Measurements from ENCODE around the gene ALDH8A1. TPM values are rescaled to one million over a fixed set of nuclear protein-coding genes. Genes with fewer than 3 reads are reported as not detected.

Gene ALDH8A1
- total RNA-seq (under 1 TPM in 5 of 10 donors, not detected in 5; 0.09 to 0.42 (median 0.24) TPM), polyA plus RNA-seq (1 to 10 TPM in 1 of 2 donors, under 1 TPM in 1; 0.16 to 1.7 TPM)
- long read RNA-seq, donor 1 = 0 reads
- long read RNA-seq, donor 2 = 0 reads
- long read RNA-seq, donor 3 = 0 reads

- no peak for DNase-seq
- 78 to 84% methylated on average over 4 of the region's 4 CpGs for WGBS, 2 donors
- Histone ChIP-seq H3K27me3 (no peaks in the 10 kb centered on the region), H3K27ac (no peak within 1 kb of the TSS), H3K4me3 (no peak within 1 kb of the TSS), H3K4me1 (no peaks in the 10 kb centered on the region), H3K9me3 (peaks cover 0 to 7% (median 0%) of the 10 kb centered on the region in 11 donors), H3K36me3 (no peaks in the 10 kb centered on the region)
- TF ChIP-seq, protein P1, sequence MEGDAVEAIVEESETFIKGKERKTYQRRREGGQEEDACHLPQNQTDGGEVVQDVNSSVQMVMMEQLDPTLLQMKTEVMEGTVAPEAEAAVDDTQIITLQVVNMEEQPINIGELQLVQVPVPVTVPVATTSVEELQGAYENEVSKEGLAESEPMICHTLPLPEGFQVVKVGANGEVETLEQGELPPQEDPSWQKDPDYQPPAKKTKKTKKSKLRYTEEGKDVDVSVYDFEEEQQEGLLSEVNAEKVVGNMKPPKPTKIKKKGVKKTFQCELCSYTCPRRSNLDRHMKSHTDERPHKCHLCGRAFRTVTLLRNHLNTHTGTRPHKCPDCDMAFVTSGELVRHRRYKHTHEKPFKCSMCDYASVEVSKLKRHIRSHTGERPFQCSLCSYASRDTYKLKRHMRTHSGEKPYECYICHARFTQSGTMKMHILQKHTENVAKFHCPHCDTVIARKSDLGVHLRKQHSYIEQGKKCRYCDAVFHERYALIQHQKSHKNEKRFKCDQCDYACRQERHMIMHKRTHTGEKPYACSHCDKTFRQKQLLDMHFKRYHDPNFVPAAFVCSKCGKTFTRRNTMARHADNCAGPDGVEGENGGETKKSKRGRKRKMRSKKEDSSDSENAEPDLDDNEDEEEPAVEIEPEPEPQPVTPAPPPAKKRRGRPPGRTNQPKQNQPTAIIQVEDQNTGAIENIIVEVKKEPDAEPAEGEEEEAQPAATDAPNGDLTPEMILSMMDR (IDR thresholded peaks at IDR 0.05) = no peak
- no peak for ATAC-seq
- intact Hi-C loops (cut with DNase I) = loop anchor here in 2 of 10 donors (10.0 kb wide), 2 partner anchors 305 to 795 kb away; no protein-coding TSS in a partner anchor
Observed at GRCh38 chr6:134949927-134950326, at the start of gene ALDH8A1. Gene ALDH8A1, minus strand, starts transcription at chr6:134950101. Its CDS starts 48 bp downstream, at chr6:134950053.

DNA sequence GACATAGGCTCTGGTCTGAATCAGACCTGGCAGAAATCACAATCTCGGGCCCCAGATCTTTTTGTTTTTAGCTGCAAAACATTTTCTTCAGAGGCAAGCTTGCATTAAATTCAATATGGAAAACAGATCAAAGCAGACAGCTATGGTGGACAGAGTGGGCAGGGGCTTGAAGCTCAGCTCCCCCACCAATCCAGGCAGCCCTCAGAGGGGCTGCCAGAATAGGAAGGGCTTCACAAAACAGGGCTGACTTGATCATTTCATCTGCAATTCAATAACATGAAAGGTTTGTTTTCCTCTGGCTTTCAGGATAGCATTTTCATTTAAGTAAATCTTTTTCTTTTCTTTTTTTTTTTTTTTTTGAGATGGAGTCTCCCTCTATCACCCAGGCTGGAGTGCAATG lies 49.2 kb upstream of the ALDH8A1 start:
- no peaks in the 10 kb centered on the region for H3K9me3 ChIP-seq
- WGBS, 2 donors = 95 to 97% methylated on average over 1 of the region's 1 CpG
- TF ChIP-seq, protein P1 (IDR thresholded peaks at IDR 0.05) = no peak
- ATAC-seq = no peak
- H3K4me1 ChIP-seq = no peaks in the 10 kb centered on the region
- no peak overlapping the region for H3K27ac ChIP-seq
- H3K36me3 ChIP-seq = peaks cover 0 to 72% (median 8%) of the 10 kb centered on the region in 9 donors
- no peak overlapping the region for H3K4me3 ChIP-seq
- no peak for DNase-seq
- intact Hi-C loops (cut with DNase I) = no loop called here
- H3K27me3 ChIP-seq = no peaks in the 10 kb centered on the region

DNA sequence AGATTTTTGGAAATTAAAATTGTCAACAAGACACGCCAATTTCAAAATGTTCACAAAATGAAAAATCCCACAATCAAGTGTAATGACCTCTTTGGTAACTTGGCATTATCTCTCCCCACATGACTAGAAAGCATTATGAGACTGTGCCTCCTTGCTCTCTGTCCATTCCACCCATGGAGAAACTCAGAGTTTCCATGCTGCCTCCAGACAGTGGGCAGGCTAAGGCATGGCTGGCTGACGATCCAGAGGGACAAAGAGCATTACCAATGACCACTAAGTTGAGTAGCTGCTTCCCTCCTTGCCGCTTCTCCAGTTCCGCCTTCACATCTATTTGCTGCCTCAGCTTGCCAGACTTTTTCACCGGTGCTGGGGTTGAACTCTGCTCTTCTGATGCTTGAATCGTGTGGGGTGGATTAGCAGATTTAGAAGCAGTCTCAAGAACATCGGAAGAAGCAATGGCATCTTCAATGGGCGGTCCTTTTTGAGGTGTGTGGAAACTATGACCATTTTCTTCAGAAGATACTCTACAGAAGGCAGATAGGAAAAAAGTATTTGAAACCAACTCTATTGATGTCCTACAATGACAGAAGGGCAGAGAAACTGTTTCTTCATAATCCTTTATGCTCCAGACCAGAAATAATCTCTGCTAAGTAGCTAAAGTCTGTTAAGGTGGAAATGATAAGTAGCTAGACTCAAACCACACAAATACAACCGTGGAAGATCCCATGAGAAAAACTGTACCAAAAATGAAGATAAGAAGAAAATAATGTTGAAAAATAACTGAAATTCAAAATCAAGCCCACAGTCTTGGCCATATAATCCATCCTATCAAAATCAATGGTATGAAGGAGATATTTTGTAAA lies 47.5 kb upstream of the ALDH8A1 start:
- Histone ChIP-seq H3K27ac (no peak overlapping the region), H3K4me1 (no peaks in the 10 kb centered on the region), H3K4me3 (no peak overlapping the region), H3K27me3 (no peaks in the 10 kb centered on the region), H3K36me3 (peaks cover 0 to 89% (median 15%) of the 10 kb centered on the region in 9 donors), H3K9me3 (no peaks in the 10 kb centered on the region)
- TF ChIP-seq, protein P1 (IDR thresholded peaks at IDR 0.05) = no peak
- intact Hi-C loops (cut with DNase I) = no loop called here
- ATAC-seq (no peak), DNase-seq (no peak)
- WGBS, 2 donors = 91% methylated on average over 9 of the region's 9 CpGs

- 97 to 100% methylated on average over 1 of the region's 1 CpG for WGBS, 2 donors
- H3K4me1 ChIP-seq = no peaks in the 10 kb centered on the region
- TF ChIP-seq, protein P1 (IDR thresholded peaks at IDR 0.05) = no peak
- H3K36me3 ChIP-seq = peaks cover 0 to 96% (median 24%) of the 10 kb centered on the region in 9 donors
- no peaks in the 10 kb centered on the region for H3K9me3 ChIP-seq
- intact Hi-C loops (cut with DNase I) = no loop called here
- H3K4me3 ChIP-seq = no peak overlapping the region
- H3K27ac ChIP-seq = no peak overlapping the region
- no peak for ATAC-seq
- DNase-seq = no peak
- H3K27me3 ChIP-seq = no peaks in the 10 kb centered on the region
Observed at GRCh38 chr6:134995536-134995935, 45.6 kb upstream of the ALDH8A1 start.

Data from heart right ventricle (tissue), 16 donors.